GM18951 (cell line): Measurements from ENCODE around the gene LCN1.

Experiments
- POLR2A ChIP-seq: IDR thresholded peaks from 4 replicates; pipeline ENCODE4 v1.6.1; 2011; ENCODE audit warnings: mild to moderate bottlenecking; ENCODE audit not compliant: insufficient read length, insufficient read depth; ENCODE audit errors: extremely low read depth
- in situ Hi-C: fragments of 300-500 bp; cut with MboI; formaldehyde crosslinking; loops from one replicate; pipeline ENCODE4 v1.12.0; 2022; ENCODE audit warnings: low sequenced_read_pairs, mixed read lengths, inconsistent platforms; ENCODE audit not compliant: unreplicated experiment

Gene LCN1

GRCh38 chr9:135515083-135515951 lies 5.9 kb upstream of the LCN1 start:
- no peak for TF ChIP-seq POLR2A
- in situ Hi-C loops, result no loop called here

- in situ Hi-C loops, result no loop called here
- no peak for TF ChIP-seq POLR2A
Observed at GRCh38 chr9:135516132-135516860, 4.9 kb upstream of the LCN1 start.

GRCh38 chr9:135517407-135517822 lies 3.8 kb upstream of the LCN1 start:
- no peak for TF ChIP-seq POLR2A
- in situ Hi-C loops, result no loop called here

- in situ Hi-C loops, result no loop called here
- no peak for TF ChIP-seq POLR2A
Observed at GRCh38 chr9:135519179-135519971, 1.9 kb upstream of the LCN1 start.

- in situ Hi-C loops, result no loop called here
Observed at GRCh38 chr9:135521608-135522095, 412 bp downstream of the LCN1 start.

GRCh38 chr9:135522137-135522877 lies 1.1 kb downstream of the LCN1 start:
- TF ChIP-seq POLR2A, result no peak
- in situ Hi-C loops, result no loop called here

More at GRCh38 chr9:135521608-135522095, 412 bp downstream of the LCN1 start:
- TF ChIP-seq POLR2A, result no peak

- in situ Hi-C loops, result no loop called here
- no peak for TF ChIP-seq POLR2A
Observed at GRCh38 chr9:135522931-135523330, 1.7 kb downstream of the LCN1 start.

GRCh38 chr9:135523521-135524129 lies 2.4 kb downstream of the LCN1 start:
- TF ChIP-seq POLR2A, result no peak
- in situ Hi-C loops, result no loop called here

- in situ Hi-C loops, result no loop called here
- TF ChIP-seq POLR2A, result no peak
Observed at GRCh38 chr9:135524130-135524861, 3.1 kb downstream of the LCN1 start.

- TF ChIP-seq POLR2A, result no peak
- in situ Hi-C loops, result no loop called here
Observed at GRCh38 chr9:135525241-135526088, 4.2 kb downstream of the LCN1 start.

GRCh38 chr9:135526089-135526729 lies 5.0 kb downstream of the LCN1 start:
- no peak for TF ChIP-seq POLR2A

More at GRCh38 chr9:135526089-135526729, 5.0 kb downstream of the LCN1 start:
- in situ Hi-C loops, result no loop called here
